CD4-positive, alpha-beta T cell treated with Interleukin-15 for 4 hours (primary cell): ENCODE data around the gene KLF5.
A peak's percentile ranks its signal among the peaks of the same experiment; 100 is the strongest.
"Not testable (repeated sequence)": the region's sequence is repeated elsewhere in the genome, so short reads cannot be mapped to it uniquely, and the experiment has no call there.

Experiments used
- DNase-seq: peaks from one replicate; pipeline ENCODE4 v3.0.0-alpha.2; 2020; ENCODE audit warnings: low spot score

Gene KLF5

GRCh38 chr13:73058736-73059459 is at the start of gene KLF5:
Gene KLF5, plus strand, starts transcription at chr13:73059005. Its CDS starts 323 bp downstream, at chr13:73059328.
- peak; percentile 94 for DNase-seq

GRCh38 chr13:73011751-73012150 is 47.1 kb upstream of the KLF5 start:
- DNase-seq = no peak

DNA sequence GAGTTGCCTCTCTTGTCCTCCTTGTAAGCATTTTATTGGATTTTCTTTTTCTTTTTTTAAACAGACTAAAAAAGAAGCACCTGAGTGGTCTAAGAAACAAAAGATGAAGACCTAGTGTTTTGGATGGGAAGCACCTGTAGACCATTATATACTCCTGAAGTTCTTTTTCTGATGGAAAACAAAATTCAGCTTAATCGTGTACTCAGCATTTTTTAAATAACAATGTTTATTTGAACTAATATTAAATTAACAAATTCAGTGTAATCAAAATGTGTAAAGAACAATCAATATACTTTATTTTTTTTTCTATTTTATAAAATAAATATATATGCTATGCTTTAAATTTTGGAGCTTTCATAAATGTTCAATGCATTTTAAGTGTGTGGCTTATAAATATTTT is 43.0 kb upstream of the KLF5 start:
- DNase-seq = no peak

- no peak for DNase-seq
These were observed 40.5 kb upstream of the KLF5 start for GRCh38 chr13:73018336-73018735.

GRCh38 chr13:73025217-73026012 is 33.4 kb upstream of the KLF5 start:
- DNase-seq = no peak

DNA sequence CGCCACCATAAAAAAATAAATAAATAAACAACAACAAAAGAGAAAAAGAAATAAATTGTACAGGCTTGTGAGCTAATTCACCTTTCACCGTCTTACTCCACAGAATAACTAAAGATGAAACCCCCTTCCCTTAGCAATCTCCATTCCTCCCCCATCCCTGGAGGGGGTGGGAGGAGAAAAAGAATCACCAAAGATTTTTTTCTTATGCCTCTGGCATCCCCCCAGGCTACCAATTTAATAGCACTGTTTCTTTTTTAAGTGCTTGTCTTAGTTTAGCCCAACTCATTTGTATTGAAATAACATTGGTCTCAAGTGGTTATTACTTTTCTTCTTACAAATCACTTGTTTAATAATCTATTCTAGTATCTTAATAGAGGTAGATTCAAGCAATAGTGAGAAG is 23.9 kb upstream of the KLF5 start:
- no peak for DNase-seq

DNA sequence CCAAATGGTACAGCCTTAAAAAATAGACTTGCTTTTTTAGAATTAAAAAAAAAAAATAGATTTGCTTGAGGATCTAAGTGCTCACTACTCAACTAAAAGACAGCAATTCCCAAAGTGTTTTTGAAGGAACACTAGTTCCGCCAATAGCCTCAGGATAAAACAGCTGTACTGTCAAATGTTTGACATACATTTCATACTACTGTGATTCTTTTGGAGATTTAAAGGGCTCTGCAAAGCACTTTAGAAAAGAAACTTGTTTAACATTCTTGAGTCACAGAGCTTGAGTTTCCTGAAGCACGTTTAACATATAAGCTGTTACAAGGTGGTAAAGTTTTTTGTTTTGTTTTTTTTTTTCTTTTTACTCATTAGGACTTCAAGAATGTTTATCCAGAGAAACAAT is 23.1 kb upstream of the KLF5 start:
- DNase-seq = no peak

DNA sequence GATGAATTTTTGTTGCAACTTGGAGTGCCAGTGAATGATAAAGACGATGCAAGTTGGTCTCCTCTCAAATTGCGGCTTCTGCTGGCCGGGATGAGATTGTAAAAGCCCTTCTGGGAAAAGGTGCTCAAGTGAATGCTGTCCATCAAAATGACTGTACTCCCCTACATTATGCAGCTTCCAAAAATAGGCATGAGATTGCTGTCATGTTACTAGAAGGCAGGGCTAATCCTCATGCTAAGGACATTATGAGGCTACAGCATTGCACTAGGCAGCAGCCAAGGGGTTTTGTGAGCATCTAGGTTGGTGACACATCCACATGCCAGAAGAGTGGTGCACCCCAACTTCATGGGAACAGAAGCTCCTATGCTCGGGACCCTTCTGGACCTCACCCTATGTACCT is 22.2 kb upstream of the KLF5 start:
- no peak for DNase-seq

DNA sequence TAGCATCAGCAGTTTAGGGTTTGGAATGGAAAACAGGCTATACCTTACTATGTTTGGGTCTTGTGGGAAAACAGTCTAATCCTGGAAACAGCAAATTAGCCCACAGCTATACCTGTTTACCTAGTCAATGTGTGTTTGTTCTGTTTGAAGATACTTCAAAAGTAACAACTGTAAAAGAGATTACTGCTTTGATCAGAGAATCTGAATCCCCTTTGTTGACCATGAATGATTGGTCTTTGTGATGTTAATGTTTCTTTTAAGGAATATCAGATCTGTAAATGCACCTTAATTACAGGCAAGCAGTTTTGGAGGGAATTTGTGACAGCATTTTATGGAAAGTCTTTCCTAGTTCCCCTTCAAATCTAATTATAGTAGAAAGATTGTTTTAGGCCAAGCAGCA is 20.7 kb upstream of the KLF5 start:
- DNase-seq = no peak

DNA sequence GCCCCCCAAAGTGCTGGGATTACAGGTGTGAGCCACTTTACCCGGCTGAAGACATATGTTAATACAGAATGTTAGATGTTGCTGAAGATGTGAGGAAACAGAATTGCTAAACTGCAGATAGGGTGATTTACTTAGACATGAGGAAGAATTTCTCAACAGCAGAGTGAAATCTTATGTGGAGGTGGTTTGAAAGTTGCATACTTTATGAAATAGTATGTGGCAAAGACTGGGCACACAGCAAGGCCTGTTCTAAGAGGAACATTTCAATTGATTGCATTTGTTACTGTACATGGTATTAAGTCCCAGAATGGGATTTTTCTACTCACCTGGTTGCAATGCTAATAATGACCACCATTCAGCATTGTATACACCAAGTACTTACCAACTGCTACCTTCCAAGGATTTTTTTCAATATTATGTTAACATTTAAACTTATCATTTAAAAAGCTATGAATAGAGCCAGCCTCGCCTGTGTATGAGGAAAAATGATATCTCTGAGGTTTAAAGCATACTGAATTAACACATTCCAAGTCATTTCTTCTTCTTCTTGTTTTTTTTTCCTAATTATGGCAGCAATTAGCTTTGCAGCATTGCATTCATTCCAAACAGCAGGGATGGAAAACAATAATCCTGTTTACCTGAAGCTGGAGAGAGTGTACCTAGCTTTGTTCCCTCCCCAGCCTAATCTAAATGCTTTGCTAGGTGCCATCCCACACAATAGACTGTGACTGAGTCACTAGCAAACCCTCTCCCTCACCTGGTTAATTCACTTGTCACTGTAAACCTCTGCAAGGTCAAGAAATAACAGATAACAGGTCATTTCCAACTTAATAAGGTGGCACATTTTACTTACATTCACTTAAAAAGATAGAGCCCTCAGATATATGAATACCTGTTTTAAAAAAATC is 19.4 kb upstream of the KLF5 start:
- DNase-seq = no peak

- no peak for DNase-seq
These were observed 18.3 kb upstream of the KLF5 start for GRCh38 chr13:73040484-73040883.

GRCh38 chr13:73040968-73041596 is 17.7 kb upstream of the KLF5 start:
- no peak for DNase-seq

- no peak for DNase-seq
These were observed 13.8 kb upstream of the KLF5 start for GRCh38 chr13:73045031-73045430.

GRCh38 chr13:73048615-73049014 is 10.2 kb upstream of the KLF5 start:
- not testable (repeated sequence) for DNase-seq

GRCh38 chr13:73054712-73055111 is 4.1 kb upstream of the KLF5 start:
- DNase-seq = no peak

- no peak for DNase-seq
These were observed 2.8 kb upstream of the KLF5 start for GRCh38 chr13:73055813-73056564.

GRCh38 chr13:73056565-73056962 is 2.2 kb upstream of the KLF5 start:
- DNase-seq = no peak

DNA sequence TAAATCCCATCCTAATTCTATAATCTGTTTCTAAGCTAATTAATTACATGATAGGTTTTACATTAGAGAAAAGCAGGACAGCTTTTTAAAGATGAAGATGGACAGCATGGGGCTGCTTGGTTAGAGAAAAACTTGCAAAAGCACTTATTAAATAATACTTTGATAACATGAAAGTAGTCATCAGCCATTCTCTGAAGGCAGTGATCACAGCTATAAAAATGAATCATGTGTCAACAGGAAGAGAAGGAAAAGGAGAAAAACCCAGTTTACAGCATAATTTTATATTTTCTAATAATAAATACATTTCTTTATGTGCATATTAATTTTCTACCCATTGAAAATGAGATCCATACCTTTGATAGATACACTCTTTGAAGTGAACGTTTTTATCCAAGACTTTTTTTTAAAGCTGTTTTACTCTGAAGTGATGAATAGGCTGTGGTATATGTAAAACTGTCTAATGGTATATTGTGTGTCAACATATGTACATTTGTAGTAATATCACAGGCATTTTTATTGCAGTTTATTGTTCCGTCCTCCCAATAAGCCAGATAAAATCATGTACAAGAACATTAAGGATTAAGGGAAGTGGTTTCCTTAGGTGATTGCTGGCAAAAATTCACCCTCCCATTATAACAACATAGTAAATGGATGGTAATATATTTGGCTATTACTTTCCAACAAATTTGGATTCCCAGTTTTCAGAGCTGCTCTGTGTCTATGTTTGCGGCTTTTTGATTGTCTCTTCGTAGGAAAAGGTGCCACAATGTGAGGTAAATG is 1.3 kb upstream of the KLF5 start:
- DNase-seq = no peak

GRCh38 chr13:73058064-73058313 is 816 bp upstream of the KLF5 start:
- no peak for DNase-seq

DNA sequence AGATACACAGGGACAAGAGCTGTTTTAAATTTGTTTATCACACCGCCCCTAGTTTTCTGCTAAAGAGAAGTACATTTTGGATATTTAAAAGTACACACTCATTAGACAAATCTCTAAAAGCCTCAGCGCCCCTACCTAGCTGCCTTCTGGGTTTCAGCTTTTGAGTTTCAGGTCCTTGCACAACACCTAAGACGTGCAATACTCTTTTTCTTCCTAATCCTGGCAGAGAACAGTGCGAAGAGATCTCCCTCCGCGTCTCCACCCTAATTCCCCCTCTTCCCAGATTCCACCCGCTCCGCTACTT is 421 bp upstream of the KLF5 start:
- no peak for DNase-seq
